Measurements from ENCODE around the gene FTO. TPM values are rescaled to one million over a fixed set of nuclear protein-coding genes. Genes with fewer than 3 reads are reported as not detected.

FTO gene
- total RNA-seq, 1 experiment from 2014 or later: 57.4 TPM

DNA sequence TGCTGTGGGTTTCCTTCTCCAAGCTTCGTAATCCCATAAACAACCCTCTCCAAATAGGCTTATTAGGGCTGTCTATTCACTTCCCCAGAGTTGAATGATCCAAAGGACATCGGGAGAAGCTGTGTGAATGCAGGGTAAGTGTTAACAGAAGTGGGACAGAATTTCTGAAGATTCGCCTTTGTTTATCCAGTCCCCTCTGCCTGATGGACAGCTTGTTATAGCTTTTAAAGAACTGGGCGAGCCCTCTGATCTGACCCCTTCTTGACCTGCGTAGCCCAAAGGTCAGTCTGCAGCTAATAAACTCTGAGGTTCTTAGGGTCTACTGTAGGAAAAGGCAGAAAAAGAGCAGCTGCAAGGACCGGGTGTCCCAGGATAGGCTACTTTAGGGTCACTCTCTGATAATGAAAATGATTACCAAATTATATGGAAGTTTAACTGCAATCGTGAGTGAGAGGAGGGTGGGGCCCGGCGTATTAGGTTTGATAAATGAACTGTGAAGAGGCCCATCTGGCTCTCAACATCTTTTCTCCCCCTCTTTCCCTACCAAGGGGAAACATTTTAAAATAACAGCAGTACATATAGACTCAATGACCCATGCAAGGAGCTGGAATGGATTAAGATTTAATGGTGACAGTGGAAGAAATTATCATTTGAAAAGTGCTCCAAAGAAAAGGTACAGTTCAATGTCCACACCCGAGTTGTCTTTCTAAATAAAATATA, 233.4 kb downstream of the FTO start (continued):
- TF ChIP-seq, protein P1, sequence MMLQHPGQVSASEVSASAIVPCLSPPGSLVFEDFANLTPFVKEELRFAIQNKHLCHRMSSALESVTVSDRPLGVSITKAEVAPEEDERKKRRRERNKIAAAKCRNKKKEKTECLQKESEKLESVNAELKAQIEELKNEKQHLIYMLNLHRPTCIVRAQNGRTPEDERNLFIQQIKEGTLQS (CRISPR knock-in tag; conservative IDR thresholded peaks at IDR 0.05): no peak
- no peak for TF ChIP-seq NFYB (CRISPR knock-in tag; conservative IDR thresholded peaks at IDR 0.05; ENCODE audit: low read depth)

GRCh38 chr16:53944025-53944424, 240.1 kb downstream of the FTO start:
- POLR2A ChIA-PET: no interaction called here
- Mint-ChIP-seq H3K27me3 (ENCODE audit: low read depth) (no peaks in the 10 kb centered on the region), H3K4me3 (no peak overlapping the region)
- no peak for TF ChIP-seq PREB (CRISPR knock-in tag; IDR thresholded peaks at IDR 0.05; ENCODE audit: borderline replicate concordance)
- TF ChIP-seq MXD4 (CRISPR knock-in tag; IDR thresholded peaks at IDR 0.05; ENCODE audit: borderline replicate concordance): no peak
- no peak for TF ChIP-seq CTCF (IDR thresholded peaks at IDR 0.05)
- TF ChIP-seq, protein P2, sequence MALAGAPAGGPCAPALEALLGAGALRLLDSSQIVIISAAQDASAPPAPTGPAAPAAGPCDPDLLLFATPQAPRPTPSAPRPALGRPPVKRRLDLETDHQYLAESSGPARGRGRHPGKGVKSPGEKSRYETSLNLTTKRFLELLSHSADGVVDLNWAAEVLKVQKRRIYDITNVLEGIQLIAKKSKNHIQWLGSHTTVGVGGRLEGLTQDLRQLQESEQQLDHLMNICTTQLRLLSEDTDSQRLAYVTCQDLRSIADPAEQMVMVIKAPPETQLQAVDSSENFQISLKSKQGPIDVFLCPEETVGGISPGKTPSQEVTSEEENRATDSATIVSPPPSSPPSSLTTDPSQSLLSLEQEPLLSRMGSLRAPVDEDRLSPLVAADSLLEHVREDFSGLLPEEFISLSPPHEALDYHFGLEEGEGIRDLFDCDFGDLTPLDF (CRISPR knock-in tag; IDR thresholded peaks at IDR 0.05): no peak
- TF ChIP-seq ZNF232 (CRISPR knock-in tag; IDR thresholded peaks at IDR 0.05): no peak
- TF ChIP-seq HMGXB4 (CRISPR knock-in tag; IDR thresholded peaks at IDR 0.05): no peak
- TF ChIP-seq EMX1 (CRISPR knock-in tag; IDR thresholded peaks at IDR 0.05): no peak
- no peak for TF ChIP-seq NFYB (CRISPR knock-in tag; conservative IDR thresholded peaks at IDR 0.05; ENCODE audit: low read depth)
- no peak for TF ChIP-seq TEAD1 (CRISPR knock-in tag; IDR thresholded peaks at IDR 0.05)
- TF ChIP-seq PRDM15 (CRISPR knock-in tag; IDR thresholded peaks at IDR 0.05): no peak
- no peak for TF ChIP-seq ERG (CRISPR knock-in tag; IDR thresholded peaks at IDR 0.05)
- no peak for TF ChIP-seq STAT6 (CRISPR knock-in tag; conservative IDR thresholded peaks at IDR 0.05; ENCODE audit: low read depth)
- TF ChIP-seq ARID4B (CRISPR knock-in tag; IDR thresholded peaks at IDR 0.05; ENCODE audit: borderline replicate concordance): no peak

More at GRCh38 chr16:53944025-53944424, 240.1 kb downstream of the FTO start:
- ATAC-seq: no peak
- CTCF ChIA-PET: no interaction called here
- Mint-ChIP-seq H3K27ac (no peak overlapping the region), H3K36me3 (no peaks in the 10 kb centered on the region), H3K9me3 (peaks cover 8% of the 10 kb centered on the region), H3K4me1 (no peaks in the 10 kb centered on the region)
- no peak for DNase-seq (ENCODE audit: low spot score)
